ENCODE measurements around the gene CHRM2. TPM values are rescaled to one million over a fixed set of nuclear protein-coding genes. Genes with fewer than 3 reads are reported as not detected.

CHRM2 gene
- total RNA-seq, 2 experiments from 2014 or later, result not detected

DNA sequence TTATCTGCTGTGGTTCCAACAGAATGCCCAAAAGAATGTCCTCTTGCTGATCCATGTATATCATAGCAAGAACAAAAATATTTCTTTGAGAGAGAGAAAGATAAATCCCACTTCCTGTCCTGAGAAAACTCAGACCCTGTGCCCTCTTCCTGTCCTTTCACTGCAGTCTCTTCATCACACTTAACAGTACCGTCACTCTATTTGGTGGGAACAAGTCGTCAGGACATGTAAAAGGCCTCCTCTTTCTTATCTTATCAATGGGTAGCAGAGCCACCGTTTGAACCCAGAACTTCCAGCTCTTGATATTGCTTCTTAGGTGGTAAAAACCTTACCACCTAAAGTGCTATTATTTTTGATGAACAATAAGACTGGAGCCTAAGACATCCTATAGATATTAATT lies 43.9 kb downstream of the CHRM2 start:
- intact Hi-C loops (cut with micrococcal nuclease), result no loop called here
- Mint-ChIP-seq H3K27ac (no peak overlapping the region), H3K4me3 (no peak overlapping the region), H3K9me3 (peaks cover 4% of the 10 kb centered on the region), H3K27me3 (no peaks in the 10 kb centered on the region), H3K4me1 (ENCODE audit: low read depth) (no peaks in the 10 kb centered on the region), H3K36me3 (no peaks in the 10 kb centered on the region)
- no peak for DNase-seq
- POLR2A ChIA-PET, result no interaction called here
- CTCF ChIA-PET, result no interaction called here

DNA sequence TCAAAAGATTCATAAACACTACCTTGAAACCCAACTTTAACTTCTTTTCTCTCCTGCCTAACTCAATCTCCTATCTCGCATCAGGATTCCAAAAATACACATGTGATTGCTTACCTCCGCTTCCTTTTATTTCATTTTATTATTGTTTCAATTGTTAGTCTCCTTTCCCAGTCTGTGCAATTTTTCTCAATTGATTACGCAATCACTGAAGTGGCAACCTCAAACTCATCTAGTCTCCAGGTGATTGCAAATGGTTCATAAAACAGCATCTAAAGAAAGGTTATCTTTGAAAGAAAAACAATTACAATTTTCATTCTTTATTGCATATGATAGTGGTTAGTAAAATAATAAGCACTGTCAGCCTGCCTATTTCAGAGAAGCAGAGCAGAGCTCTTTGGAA lies 45.6 kb downstream of the CHRM2 start:
- POLR2A ChIA-PET, result no interaction called here
- no peak for DNase-seq
- Mint-ChIP-seq H3K36me3 (no peaks in the 10 kb centered on the region), H3K9me3 (peaks cover 3% of the 10 kb centered on the region), H3K27ac (no peak overlapping the region), H3K4me3 (no peak overlapping the region), H3K27me3 (no peaks in the 10 kb centered on the region), H3K4me1 (ENCODE audit: low read depth) (no peaks in the 10 kb centered on the region)
- intact Hi-C loops (cut with micrococcal nuclease), result no loop called here
- CTCF ChIA-PET, result no interaction called here

DNA sequence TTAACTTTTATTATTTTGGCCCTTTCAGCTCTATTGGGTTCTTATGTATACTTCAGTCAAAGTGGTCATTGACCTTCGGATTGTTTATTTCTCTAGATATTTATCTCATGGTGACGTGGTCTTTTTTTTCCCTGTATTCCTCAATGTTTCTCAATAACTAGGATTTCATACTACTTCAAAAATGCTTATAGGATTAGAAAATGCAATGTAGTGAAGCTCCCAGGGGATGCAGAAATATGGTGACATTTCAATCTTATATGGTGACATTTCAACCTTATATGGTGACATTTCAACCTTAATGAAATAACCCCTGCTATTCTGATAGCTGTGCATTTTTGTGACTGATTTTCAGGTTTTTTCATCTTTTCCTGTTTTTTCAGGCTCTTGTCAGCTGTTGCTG lies 51.4 kb downstream of the CHRM2 start:
- no peak for DNase-seq
- H3K27ac Mint-ChIP-seq, result no peak overlapping the region
- intact Hi-C loops (cut with micrococcal nuclease), result no loop called here
- H3K9me3 Mint-ChIP-seq, result peaks cover 7% of the 10 kb centered on the region
- no peaks in the 10 kb centered on the region for H3K4me1 Mint-ChIP-seq (ENCODE audit: low read depth)
- ChIA-PET POLR2A (no interaction called here), CTCF (no interaction called here)
- H3K4me3 Mint-ChIP-seq, result no peak overlapping the region
- no peaks in the 10 kb centered on the region for H3K27me3 Mint-ChIP-seq
- no peaks in the 10 kb centered on the region for H3K36me3 Mint-ChIP-seq

DNA sequence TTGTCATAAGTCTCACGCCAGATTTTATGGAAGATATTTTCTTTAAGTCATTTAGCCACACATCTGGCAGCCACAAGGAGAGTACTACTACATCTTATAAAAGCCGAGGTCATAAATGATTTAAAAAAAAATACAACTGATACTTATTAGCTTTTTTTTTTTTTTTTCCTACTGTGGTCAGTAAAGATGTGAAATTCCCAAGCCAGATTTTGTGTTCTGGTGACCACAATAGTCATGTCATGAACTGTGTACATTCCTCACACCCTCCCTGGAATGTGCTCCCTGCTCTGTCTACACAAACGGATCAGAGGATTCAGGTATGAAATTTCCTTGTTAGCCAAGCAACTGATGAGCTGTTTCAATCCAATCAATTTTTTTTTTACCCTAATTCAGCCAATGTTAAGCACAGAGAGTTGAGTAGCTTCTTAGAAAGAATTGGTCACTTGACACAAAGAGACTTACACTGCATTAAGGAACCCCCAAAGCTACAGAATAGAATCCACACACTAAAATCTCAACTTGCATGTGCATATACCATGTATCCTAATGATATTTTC lies 54.7 kb downstream of the CHRM2 start:
- H3K9me3 Mint-ChIP-seq, result peaks cover 7% of the 10 kb centered on the region
- intact Hi-C loops (cut with micrococcal nuclease), result no loop called here
- H3K36me3 Mint-ChIP-seq, result no peaks in the 10 kb centered on the region

DNA sequence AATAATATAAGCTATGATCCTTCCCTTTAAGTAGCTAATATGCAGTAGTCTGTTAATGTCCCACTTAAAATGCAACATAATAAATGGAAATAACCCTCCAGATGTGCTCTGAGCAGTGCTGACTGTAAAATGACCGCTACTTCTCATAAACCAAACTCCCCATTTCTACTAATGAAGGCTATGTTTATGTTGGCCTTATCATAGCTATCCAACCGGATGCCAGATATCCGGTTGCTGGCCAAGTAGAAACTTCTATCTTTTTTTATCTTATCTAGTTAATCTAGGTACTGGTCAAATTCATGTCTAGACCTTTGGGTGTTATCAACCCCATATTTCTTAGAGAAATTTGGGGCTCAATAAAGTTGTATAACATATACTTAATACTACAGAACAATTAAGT lies 56.6 kb downstream of the CHRM2 start:
- CTCF ChIA-PET, result no interaction called here
- Mint-ChIP-seq H3K9me3 (peaks cover 11% of the 10 kb centered on the region), H3K36me3 (no peaks in the 10 kb centered on the region), H3K27ac (no peak overlapping the region), H3K4me3 (no peak overlapping the region), H3K27me3 (no peaks in the 10 kb centered on the region), H3K4me1 (ENCODE audit: low read depth) (no peaks in the 10 kb centered on the region)
- POLR2A ChIA-PET, result interaction anchor here (0.5 kb wide), 1 partner anchor 45 kb away, joined by 3 read pairs; no protein-coding TSS in a partner anchor
- intact Hi-C loops (cut with micrococcal nuclease), result no loop called here
- DNase-seq, result no peak

More for the DNA sequence above, 54.7 kb downstream of the CHRM2 start:
- no peak overlapping the region for H3K4me3 Mint-ChIP-seq
- no peak for DNase-seq
- H3K4me1 Mint-ChIP-seq (ENCODE audit: low read depth), result no peaks in the 10 kb centered on the region
- H3K27ac Mint-ChIP-seq, result no peak overlapping the region
- ChIA-PET POLR2A (no interaction called here), CTCF (no interaction called here)
- no peaks in the 10 kb centered on the region for H3K27me3 Mint-ChIP-seq

DNA sequence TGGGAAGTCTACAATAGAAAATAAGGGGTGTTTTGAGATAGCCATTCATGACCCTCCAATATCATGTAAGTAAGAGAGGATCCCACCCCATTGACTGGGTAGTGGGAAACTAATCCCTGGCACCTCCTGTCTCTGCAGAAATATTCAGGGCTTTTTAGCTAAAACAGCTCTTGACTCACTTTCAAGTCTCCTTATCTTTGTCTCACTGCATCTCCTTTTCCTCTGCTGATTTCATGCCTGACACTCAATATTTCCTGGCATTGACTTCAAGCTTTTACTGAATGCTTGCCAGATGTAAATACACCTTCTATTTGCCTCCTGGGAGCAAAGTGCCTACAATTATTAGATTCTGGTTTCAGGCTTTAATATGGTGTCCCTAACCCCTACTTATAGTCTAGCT lies 57.1 kb downstream of the CHRM2 start:
- no peaks in the 10 kb centered on the region for H3K27me3 Mint-ChIP-seq
- ChIA-PET CTCF (no interaction called here), POLR2A (no interaction called here)
- intact Hi-C loops (cut with micrococcal nuclease), result no loop called here
- no peak for DNase-seq
- no peak overlapping the region for H3K27ac Mint-ChIP-seq
- H3K9me3 Mint-ChIP-seq, result peaks cover 11% of the 10 kb centered on the region
- no peak overlapping the region for H3K4me3 Mint-ChIP-seq
- no peaks in the 10 kb centered on the region for H3K4me1 Mint-ChIP-seq (ENCODE audit: low read depth)
- no peaks in the 10 kb centered on the region for H3K36me3 Mint-ChIP-seq

DNA sequence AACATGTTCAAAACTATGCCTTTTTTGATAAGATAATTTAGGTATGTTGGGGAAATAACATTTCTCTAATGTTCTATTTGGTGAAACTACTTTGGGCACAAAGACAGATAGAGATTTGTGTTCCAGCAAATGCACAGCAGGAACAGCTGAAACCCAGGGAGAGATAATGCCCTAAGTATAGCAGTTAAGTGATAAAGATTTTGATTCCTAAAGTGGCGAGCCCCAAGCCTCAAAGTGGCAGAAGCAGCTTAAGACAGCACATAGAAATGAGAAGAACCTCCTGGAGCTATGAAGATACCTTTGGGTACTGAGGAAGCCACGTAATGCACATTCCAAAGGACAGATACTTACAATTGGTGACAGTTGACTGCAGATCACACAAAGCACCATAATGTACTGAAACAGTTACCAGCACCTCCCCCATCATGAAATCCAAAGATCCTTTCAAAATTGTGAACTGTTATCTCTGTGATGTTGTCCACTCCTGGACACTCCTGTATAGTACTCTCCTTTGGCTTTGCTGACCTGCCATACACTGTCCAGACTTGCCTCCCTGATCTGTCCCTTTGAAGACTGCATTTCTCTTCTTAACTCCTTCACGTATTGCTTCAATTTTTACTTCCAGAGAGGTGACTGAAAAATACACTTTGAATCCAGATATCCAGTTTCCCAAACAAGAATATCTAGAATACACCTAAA lies 62.9 kb downstream of the CHRM2 start:
- DNase-seq, result no peak
- POLR2A ChIA-PET, result no interaction called here
- Mint-ChIP-seq H3K27ac (no peak overlapping the region), H3K9me3 (peaks cover 10% of the 10 kb centered on the region), H3K27me3 (no peaks in the 10 kb centered on the region), H3K4me1 (ENCODE audit: low read depth) (no peaks in the 10 kb centered on the region), H3K4me3 (no peak overlapping the region), H3K36me3 (no peaks in the 10 kb centered on the region)
- intact Hi-C loops (cut with micrococcal nuclease), result no loop called here
- CTCF ChIA-PET, result no interaction called here

DNA sequence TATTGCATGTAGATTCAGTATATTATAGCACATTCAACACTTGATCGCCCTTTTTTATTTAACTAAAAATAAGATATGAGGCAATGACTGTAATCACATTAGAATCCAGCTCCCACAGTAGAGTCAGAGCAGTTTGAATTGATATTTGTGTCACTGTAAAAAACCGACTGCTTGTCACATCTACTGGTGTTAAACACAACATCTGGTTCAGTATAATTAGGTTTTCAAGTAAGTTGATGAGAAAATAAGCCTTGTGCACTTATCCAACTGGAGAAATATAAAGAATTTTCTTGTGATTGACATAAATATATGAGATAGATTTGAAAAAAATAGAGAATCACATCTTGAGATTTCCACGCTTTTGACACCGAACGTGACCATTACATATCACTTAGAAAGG lies 69.0 kb downstream of the CHRM2 start:
- H3K4me3 Mint-ChIP-seq, result no peak overlapping the region
- ChIA-PET CTCF (no interaction called here), POLR2A (no interaction called here)
- intact Hi-C loops (cut with micrococcal nuclease), result no loop called here
- H3K9me3 Mint-ChIP-seq, result peaks cover 5% of the 10 kb centered on the region
- no peak overlapping the region for H3K27ac Mint-ChIP-seq
- no peaks in the 10 kb centered on the region for H3K4me1 Mint-ChIP-seq (ENCODE audit: low read depth)
- no peaks in the 10 kb centered on the region for H3K27me3 Mint-ChIP-seq
- no peak for DNase-seq
- H3K36me3 Mint-ChIP-seq, result no peaks in the 10 kb centered on the region

DNA sequence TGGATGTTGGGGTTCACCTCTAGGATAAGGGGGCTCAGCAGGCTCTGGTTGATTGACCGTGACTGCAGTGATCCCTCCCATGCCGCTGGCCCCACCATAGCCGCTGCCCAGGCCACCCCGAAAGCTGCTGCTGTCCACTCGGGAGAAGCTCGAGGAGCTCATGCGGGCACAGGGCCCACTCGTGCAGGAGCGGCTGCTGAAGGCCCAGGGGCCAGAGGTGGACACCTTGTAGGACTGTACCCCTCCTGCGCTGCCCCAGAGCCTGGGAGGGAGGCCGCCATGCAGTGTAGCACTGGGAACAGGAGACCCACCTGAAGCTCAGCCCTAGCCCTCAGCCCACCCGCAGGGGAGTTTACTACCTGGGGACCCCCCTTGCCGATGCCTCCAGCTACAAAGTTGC lies 70.0 kb downstream of the CHRM2 start:
- H3K9me3 Mint-ChIP-seq, result peaks cover 5% of the 10 kb centered on the region
- POLR2A ChIA-PET, result no interaction called here
- no peak overlapping the region for H3K27ac Mint-ChIP-seq
- CTCF ChIA-PET, result no interaction called here
- H3K4me1 Mint-ChIP-seq (ENCODE audit: low read depth), result no peaks in the 10 kb centered on the region
- no peaks in the 10 kb centered on the region for H3K27me3 Mint-ChIP-seq
- no peaks in the 10 kb centered on the region for H3K36me3 Mint-ChIP-seq
- no peak for DNase-seq
- intact Hi-C loops (cut with micrococcal nuclease), result no loop called here
- H3K4me3 Mint-ChIP-seq, result no peak overlapping the region

DNA sequence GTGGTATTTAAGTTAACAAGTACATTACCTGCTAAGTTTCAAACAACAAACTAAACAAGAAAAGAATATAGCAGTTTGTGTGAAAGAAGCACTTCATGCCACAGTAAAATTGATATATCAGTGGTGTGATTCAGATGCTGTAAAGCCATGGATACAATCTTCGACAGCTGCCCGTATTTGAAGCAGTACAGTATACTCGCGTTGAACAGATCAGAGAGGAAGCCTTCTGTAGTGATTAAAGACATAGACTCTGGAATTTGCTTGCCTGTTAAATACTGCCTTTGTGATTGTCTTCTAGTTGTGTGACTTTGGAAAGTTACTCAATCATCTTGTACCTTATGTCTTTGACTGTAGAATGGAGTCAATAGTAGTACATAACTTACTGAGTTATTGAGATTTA lies 71.7 kb downstream of the CHRM2 start:
- CTCF ChIA-PET, result no interaction called here
- Mint-ChIP-seq H3K4me3 (no peak overlapping the region), H3K36me3 (no peaks in the 10 kb centered on the region), H3K9me3 (peaks cover 2% of the 10 kb centered on the region), H3K27ac (no peak overlapping the region), H3K27me3 (no peaks in the 10 kb centered on the region), H3K4me1 (ENCODE audit: low read depth) (no peaks in the 10 kb centered on the region)
- intact Hi-C loops (cut with micrococcal nuclease), result no loop called here
- DNase-seq, result no peak
- POLR2A ChIA-PET, result no interaction called here

DNA sequence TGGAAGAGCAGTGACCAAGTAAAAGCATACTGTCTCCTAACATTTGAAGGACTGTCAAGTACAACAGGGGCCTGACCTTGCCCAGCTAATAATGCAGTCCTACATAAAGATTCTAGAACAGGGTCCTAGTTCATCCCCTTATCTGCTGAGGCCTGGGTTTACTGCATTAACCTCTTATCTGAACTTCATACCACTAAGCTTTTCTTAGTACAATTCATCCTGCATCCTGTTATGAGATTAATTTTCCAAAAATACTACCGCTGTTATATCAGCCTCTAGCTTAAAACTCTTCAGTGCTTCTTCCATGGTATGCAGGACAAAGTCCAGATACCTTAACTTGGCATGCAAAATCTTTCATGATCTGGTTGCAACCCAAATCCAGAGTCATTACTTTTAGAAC lies 72.5 kb downstream of the CHRM2 start:
- CTCF ChIA-PET, result no interaction called here
- DNase-seq, result no peak
- no peak overlapping the region for H3K27ac Mint-ChIP-seq

DNA sequence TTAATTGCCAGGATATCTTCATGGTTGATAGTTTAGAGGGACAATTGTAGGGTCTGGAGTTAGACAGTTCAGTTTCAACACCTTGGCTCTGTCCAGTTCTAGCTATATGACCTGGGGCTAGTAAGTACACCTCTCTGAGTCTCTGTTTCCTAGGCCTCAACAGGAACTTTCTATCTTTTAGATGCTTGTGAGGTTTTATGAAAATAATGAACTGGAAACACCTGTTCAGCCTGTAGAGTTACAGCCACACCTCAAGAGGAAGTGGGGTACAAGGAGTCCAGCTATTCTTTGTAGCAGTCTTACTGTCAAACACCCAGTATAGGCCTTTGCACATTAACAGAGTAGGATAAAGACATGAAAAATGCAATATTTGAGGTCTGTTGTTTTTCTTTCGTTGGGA lies 73.4 kb downstream of the CHRM2 start:
- intact Hi-C loops (cut with micrococcal nuclease), result no loop called here
- peaks cover 4% of the 10 kb centered on the region for H3K9me3 Mint-ChIP-seq

More for the DNA sequence above, 72.5 kb downstream of the CHRM2 start:
- POLR2A ChIA-PET, result no interaction called here
- H3K36me3 Mint-ChIP-seq, result no peaks in the 10 kb centered on the region
- no peak overlapping the region for H3K4me3 Mint-ChIP-seq
- no peaks in the 10 kb centered on the region for H3K27me3 Mint-ChIP-seq
- H3K9me3 Mint-ChIP-seq, result peaks cover 6% of the 10 kb centered on the region
- H3K4me1 Mint-ChIP-seq (ENCODE audit: low read depth), result no peaks in the 10 kb centered on the region
- intact Hi-C loops (cut with micrococcal nuclease), result no loop called here

DNA sequence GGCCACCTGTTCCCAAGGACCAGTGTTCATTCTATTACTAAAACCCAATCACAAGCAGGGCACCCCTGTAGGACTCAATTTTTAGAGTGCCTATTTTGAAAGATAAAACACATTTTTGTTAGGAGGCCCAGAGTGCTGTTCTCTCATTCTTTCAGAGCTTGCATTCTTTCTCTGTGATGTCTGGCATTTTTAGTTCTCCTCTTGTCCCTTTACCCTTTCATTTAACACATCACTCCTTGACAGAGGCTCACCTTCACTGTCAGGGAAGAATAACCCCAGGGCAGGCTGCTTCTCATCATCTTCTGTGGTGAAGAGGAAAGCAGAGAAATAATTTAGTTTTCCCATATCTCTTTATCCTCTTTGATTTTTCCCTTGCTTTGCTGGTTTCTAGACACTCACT lies 73.9 kb downstream of the CHRM2 start:
- Mint-ChIP-seq H3K9me3 (peaks cover 3% of the 10 kb centered on the region), H3K36me3 (no peaks in the 10 kb centered on the region), H3K4me3 (no peak overlapping the region), H3K4me1 (ENCODE audit: low read depth) (no peaks in the 10 kb centered on the region), H3K27me3 (no peaks in the 10 kb centered on the region), H3K27ac (no peak overlapping the region)
- POLR2A ChIA-PET, result no interaction called here
- CTCF ChIA-PET, result no interaction called here
- no peak for DNase-seq
- intact Hi-C loops (cut with micrococcal nuclease), result no loop called here

More for the DNA sequence above, 73.4 kb downstream of the CHRM2 start:
- no peaks in the 10 kb centered on the region for H3K4me1 Mint-ChIP-seq (ENCODE audit: low read depth)
- no peaks in the 10 kb centered on the region for H3K36me3 Mint-ChIP-seq
- H3K27ac Mint-ChIP-seq, result no peak overlapping the region
- DNase-seq, result no peak
- no peak overlapping the region for H3K4me3 Mint-ChIP-seq
- no peaks in the 10 kb centered on the region for H3K27me3 Mint-ChIP-seq
- ChIA-PET CTCF (no interaction called here), POLR2A (no interaction called here)

Measured in activated CD4-positive, alpha-beta memory T cell treated with anti-CD3 and anti-CD28 coated beads for 36 hours (primary cell).